Adipocyte (in vitro differentiated cells): ENCODE data around the gene PSEN2.

Experiments
- DNase-seq: peaks from one replicate; pipeline ENCODE4 v3.0.0-alpha.2; 2015; ENCODE audit warnings: low read depth
- H3K27me3 ChIP-seq: replicated peaks from 2 replicates; pipeline ENCODE4 v1.7.0; 2013; ENCODE audit warnings: mild to moderate bottlenecking, low read length, moderate library complexity; ENCODE audit not compliant: control insufficient read depth, insufficient read depth
- H3K36me3 ChIP-seq: 2 replicates; pipeline ENCODE4 v1.7.0; 2013; ENCODE audit warnings: low read length, mild to moderate bottlenecking, moderate library complexity; ENCODE audit not compliant: control insufficient read depth, insufficient read depth, severe bottlenecking
- H3K4me1 ChIP-seq: 2 replicates; pipeline ENCODE4 v1.7.0; 2013; ENCODE audit warnings: mild to moderate bottlenecking, low read length, moderate library complexity; ENCODE audit not compliant: control insufficient read depth, insufficient read depth
- H3K4me3 ChIP-seq: 2 replicates; pipeline ENCODE4 v1.7.0; 2013; ENCODE audit warnings: mild to moderate bottlenecking, low read length, moderate library complexity
- H3K9ac ChIP-seq: 2 replicates; pipeline ENCODE4 v1.7.0; 2013; ENCODE audit warnings: mild to moderate bottlenecking, low read length, moderate library complexity
- H3K9me3 ChIP-seq: 2 replicates; pipeline ENCODE4 v1.7.0; 2013; ENCODE audit warnings: mild to moderate bottlenecking, low read length, moderate library complexity; ENCODE audit not compliant: control insufficient read depth

PSEN2 gene

DNA sequence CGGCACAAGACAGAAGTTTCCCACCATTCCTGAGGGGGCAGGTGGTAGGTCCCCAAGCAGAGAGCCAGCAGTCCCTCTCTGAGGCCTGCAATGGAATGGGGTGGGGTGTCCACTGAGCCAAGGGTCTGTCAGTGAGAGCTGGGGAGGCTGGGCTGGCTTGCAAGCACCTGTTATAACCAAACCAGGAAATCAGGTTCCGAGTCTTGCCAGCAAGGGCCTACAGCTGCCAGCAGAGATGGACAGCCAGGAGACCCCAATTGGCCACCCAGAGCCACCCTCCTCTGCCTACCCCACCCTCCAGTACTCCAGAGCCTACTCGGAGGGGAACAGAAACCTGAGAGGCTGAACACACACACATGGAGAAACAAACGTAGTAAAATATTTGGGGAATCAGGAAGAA, 32.2 kb downstream of the PSEN2 start:
- no peaks in the 10 kb centered on the region for H3K27me3 ChIP-seq
- H3K4me1 ChIP-seq: peaks cover 10% of the 10 kb centered on the region
- H3K4me3 ChIP-seq: no peak overlapping the region
- no peak for DNase-seq
- no peaks in the 10 kb centered on the region for H3K9me3 ChIP-seq
- H3K9ac ChIP-seq: no peak overlapping the region
- H3K36me3 ChIP-seq: peaks cover 6% of the 10 kb centered on the region

GRCh38 chr1:226903819-226904716, 33.7 kb downstream of the PSEN2 start:
- Histone ChIP-seq H3K9ac (no peak overlapping the region), H3K27me3 (no peaks in the 10 kb centered on the region), H3K4me1 (peaks cover 10% of the 10 kb centered on the region), H3K9me3 (no peaks in the 10 kb centered on the region), H3K4me3 (no peak overlapping the region), H3K36me3 (peaks cover 6% of the 10 kb centered on the region)
- DNase-seq: peak; percentile 62

- H3K9ac ChIP-seq: no peak overlapping the region
- no peaks in the 10 kb centered on the region for H3K27me3 ChIP-seq
- peaks cover 10% of the 10 kb centered on the region for H3K4me1 ChIP-seq
- peaks cover 1% of the 10 kb centered on the region for H3K36me3 ChIP-seq
- H3K4me3 ChIP-seq: no peak overlapping the region
- DNase-seq: no peak
- H3K9me3 ChIP-seq: no peaks in the 10 kb centered on the region
These were observed 34.4 kb downstream of the PSEN2 start for GRCh38 chr1:226904772-226905171.

GRCh38 chr1:226908419-226908818, 38.0 kb downstream of the PSEN2 start:
- Histone ChIP-seq H3K36me3 (no peaks in the 10 kb centered on the region), H3K4me3 (no peak overlapping the region)

DNA sequence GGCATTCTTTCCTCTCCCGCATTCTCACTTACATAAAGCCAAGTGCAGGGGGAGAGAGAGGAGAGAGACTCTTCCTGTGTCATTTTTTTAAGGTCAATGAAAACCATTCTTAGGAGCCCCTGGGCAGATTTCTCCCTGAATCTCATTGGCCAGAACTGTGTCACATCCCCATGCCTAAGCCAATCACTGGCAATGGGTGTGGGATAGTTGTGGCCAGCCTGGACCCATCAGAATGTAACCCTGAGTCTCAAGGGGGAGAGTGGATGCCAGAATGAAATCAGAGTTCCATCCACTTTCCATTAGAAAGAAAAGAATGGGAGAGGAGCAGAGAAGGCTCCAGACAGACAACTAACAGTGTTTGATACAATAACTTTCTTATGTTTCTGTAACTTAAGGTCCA, 38.5 kb downstream of the PSEN2 start:
- Histone ChIP-seq H3K4me1 (peaks cover 4% of the 10 kb centered on the region), H3K9ac (no peak overlapping the region), H3K9me3 (no peaks in the 10 kb centered on the region), H3K27me3 (no peaks in the 10 kb centered on the region), H3K36me3 (no peaks in the 10 kb centered on the region), H3K4me3 (no peak overlapping the region)
- DNase-seq: no peak

More at GRCh38 chr1:226908419-226908818, 38.0 kb downstream of the PSEN2 start:
- no peaks in the 10 kb centered on the region for H3K27me3 ChIP-seq
- no peaks in the 10 kb centered on the region for H3K9me3 ChIP-seq
- no peak for DNase-seq
- no peak overlapping the region for H3K9ac ChIP-seq
- peaks cover 9% of the 10 kb centered on the region for H3K4me1 ChIP-seq

DNA sequence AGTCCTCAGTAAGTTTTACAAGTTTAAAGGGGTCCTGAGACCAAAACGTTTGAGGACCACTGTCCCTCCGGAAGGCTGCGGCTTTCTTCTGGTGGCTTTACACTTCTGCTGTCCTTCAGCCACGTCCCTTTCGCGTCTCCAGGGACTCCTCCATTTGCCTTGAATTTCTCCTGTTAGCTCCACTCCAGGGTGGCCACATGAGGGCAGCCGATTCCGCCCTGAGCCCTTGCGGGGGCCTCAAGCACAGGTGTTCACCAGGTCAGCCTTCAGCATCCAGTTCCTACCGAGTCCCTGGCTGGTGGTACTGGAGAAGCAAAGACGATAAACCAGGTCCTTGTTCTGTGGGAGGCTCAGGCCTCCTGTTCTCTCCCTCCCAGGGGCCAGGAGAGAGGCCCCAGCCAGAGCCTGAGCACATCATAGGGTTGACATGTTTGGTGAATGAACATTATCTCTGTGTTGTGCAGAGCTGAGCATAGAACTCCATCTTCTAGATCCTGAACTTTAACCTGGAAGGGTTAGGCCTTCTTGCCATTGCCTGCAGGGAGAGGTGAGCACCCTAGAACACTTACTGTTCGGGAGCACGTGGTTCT, 42.3 kb downstream of the PSEN2 start:
- H3K4me3 ChIP-seq: no peak overlapping the region
- no peaks in the 10 kb centered on the region for H3K4me1 ChIP-seq
- H3K9ac ChIP-seq: no peak overlapping the region
- H3K36me3 ChIP-seq: no peaks in the 10 kb centered on the region
- no peaks in the 10 kb centered on the region for H3K9me3 ChIP-seq
- DNase-seq: no peak
- H3K27me3 ChIP-seq: no peaks in the 10 kb centered on the region

- Histone ChIP-seq H3K9me3 (no peaks in the 10 kb centered on the region), H3K27me3 (no peaks in the 10 kb centered on the region), H3K4me3 (no peak overlapping the region), H3K9ac (no peak overlapping the region), H3K36me3 (no peaks in the 10 kb centered on the region), H3K4me1 (peaks cover 4% of the 10 kb centered on the region)
- DNase-seq: no peak
These were observed 45.2 kb downstream of the PSEN2 start for GRCh38 chr1:226915672-226915995.

DNA sequence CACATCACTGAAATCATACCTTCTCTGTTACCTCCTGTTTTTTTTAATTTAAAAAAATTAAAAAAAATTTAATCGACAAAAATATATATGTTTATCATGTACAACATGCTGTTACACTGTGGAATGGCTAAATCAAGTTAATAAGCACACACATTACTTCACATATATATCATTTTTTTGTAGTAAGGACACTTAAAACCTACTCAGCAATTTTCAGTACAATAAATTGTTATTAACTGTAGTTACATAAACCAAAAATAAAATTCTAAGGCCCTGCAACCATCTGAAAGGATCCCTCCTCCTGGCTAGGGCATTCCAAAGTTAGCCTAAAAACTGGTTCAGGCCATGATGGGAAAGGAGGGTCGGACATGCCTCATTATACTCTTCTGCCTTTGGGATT, 46.1 kb downstream of the PSEN2 start:
- H3K9ac ChIP-seq: no peak overlapping the region
- H3K4me1 ChIP-seq: peaks cover 4% of the 10 kb centered on the region
- H3K27me3 ChIP-seq: no peaks in the 10 kb centered on the region
- no peak overlapping the region for H3K4me3 ChIP-seq
- H3K36me3 ChIP-seq: no peaks in the 10 kb centered on the region
- no peak for DNase-seq
- no peaks in the 10 kb centered on the region for H3K9me3 ChIP-seq

DNA sequence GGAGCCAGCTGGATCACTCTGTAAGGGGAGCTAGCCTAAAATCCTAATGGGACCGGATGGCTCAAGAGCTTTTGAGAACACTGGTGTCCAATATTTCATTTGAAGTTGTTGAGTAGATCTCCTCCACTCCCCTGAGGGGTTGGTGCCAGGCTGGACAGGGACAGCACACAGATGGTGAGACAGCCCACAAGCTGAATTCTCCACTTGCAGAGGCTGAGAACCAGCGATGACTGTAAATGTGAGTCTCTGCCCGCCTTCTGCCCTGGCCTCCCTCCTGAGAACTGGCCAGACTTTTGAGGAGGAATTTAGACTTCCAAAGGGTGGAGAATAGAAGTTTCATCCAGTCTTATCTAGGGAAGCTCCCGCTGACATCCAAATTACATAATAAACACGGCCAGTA, 49.2 kb downstream of the PSEN2 start:
- H3K9ac ChIP-seq: no peak overlapping the region
- no peak overlapping the region for H3K4me3 ChIP-seq
- H3K9me3 ChIP-seq: no peaks in the 10 kb centered on the region
- H3K27me3 ChIP-seq: no peaks in the 10 kb centered on the region
- DNase-seq: no peak
- H3K36me3 ChIP-seq: no peaks in the 10 kb centered on the region
- H3K4me1 ChIP-seq: peaks cover 4% of the 10 kb centered on the region

GRCh38 chr1:226919995-226920394, 49.6 kb downstream of the PSEN2 start:
- Histone ChIP-seq H3K27me3 (no peaks in the 10 kb centered on the region), H3K4me1 (peaks cover 4% of the 10 kb centered on the region), H3K9me3 (no peaks in the 10 kb centered on the region), H3K36me3 (no peaks in the 10 kb centered on the region), H3K4me3 (no peak overlapping the region), H3K9ac (no peak overlapping the region)
- DNase-seq: no peak

- no peaks in the 10 kb centered on the region for H3K9me3 ChIP-seq
- no peak for DNase-seq
These were observed 50.1 kb downstream of the PSEN2 start for GRCh38 chr1:226920446-226920894.

More at GRCh38 chr1:226920446-226920894, 50.1 kb downstream of the PSEN2 start:
- peaks cover 4% of the 10 kb centered on the region for H3K4me1 ChIP-seq
- H3K27me3 ChIP-seq: no peaks in the 10 kb centered on the region
- no peaks in the 10 kb centered on the region for H3K36me3 ChIP-seq
- H3K9ac ChIP-seq: no peak overlapping the region
- H3K4me3 ChIP-seq: no peak overlapping the region
